Measurements from ENCODE around the gene TM4SF20.

TM4SF20 gene

GRCh38 chr2:227320305-227321094, 58.6 kb downstream of the TM4SF20 start:
- no peak for DNase-seq (ENCODE audit: low spot score)

GRCh38 chr2:227317834-227318233, 61.3 kb downstream of the TM4SF20 start:
- DNase-seq (ENCODE audit: low spot score): no peak

GRCh38 chr2:227313310-227313709, 65.8 kb downstream of the TM4SF20 start:
- no peak for DNase-seq (ENCODE audit: low spot score)

- DNase-seq (ENCODE audit: low spot score): no peak
Measured at GRCh38 chr2:227312579-227312978, 66.5 kb downstream of the TM4SF20 start.
